GM23248 (cell line): ENCODE measurements around the gene INSRR. TPM values are rescaled to one million over a fixed set of nuclear protein-coding genes. Genes with fewer than 3 reads are reported as not detected.

Experiments used
- DNase-seq: peaks from one replicate; pipeline ENCODE4 v3.0.0-alpha.2; 2015
- H2AFZ ChIP-seq: fragments of 200-600 bp; sonication (generic); 2 replicates; pipeline ENCODE4 v1.6.1; 2016; ENCODE audit warnings: antibody characterized with exemption
- H3F3A ChIP-seq: fragments of 200-600 bp; sonication (generic); 2 replicates; pipeline ENCODE4 v1.6.1; 2016; ENCODE audit warnings: mild to moderate bottlenecking, antibody characterized with exemption, mixed run types; ENCODE audit not compliant: insufficient read depth
- H3K27ac ChIP-seq: fragments of 200-600 bp; sonication (generic); 2 replicates; pipeline ENCODE4 v1.5.1; 2016; ENCODE audit warnings: mild to moderate bottlenecking
- H3K27me3 ChIP-seq: fragments of 200-600 bp; sonication (generic); replicated peaks from 2 replicates; pipeline ENCODE4 v1.6.1; 2016; ENCODE audit warnings: mild to moderate bottlenecking; ENCODE audit not compliant: insufficient read depth
- H3K36me3 ChIP-seq: fragments of 200-600 bp; sonication (generic); 2 replicates; pipeline ENCODE4 v1.6.1; 2016; ENCODE audit warnings: low read depth, mild to moderate bottlenecking
- H3K4me1 ChIP-seq: fragments of 200-600 bp; sonication (generic); 2 replicates; pipeline ENCODE4 v1.6.1; 2016; ENCODE audit warnings: mild to moderate bottlenecking; ENCODE audit not compliant: insufficient read depth
- H3K4me2 ChIP-seq: fragments of 200-600 bp; sonication (generic); one replicate; pipeline ENCODE4 v1.6.1; 2016; ENCODE audit warnings: mild to moderate bottlenecking; ENCODE audit not compliant: unreplicated experiment
- H3K4me3 ChIP-seq: fragments of 200-600 bp; sonication (generic); 2 replicates; pipeline ENCODE4 v1.5.1; 2016; ENCODE audit warnings: mild to moderate bottlenecking
- H3K79me2 ChIP-seq: fragments of 200-600 bp; sonication (generic); 2 replicates; pipeline ENCODE4 v1.6.1; 2016; ENCODE audit warnings: mild to moderate bottlenecking; ENCODE audit not compliant: insufficient read depth
- H3K9ac ChIP-seq: fragments of 200-600 bp; sonication (generic); 2 replicates; pipeline ENCODE4 v1.6.1; 2016; ENCODE audit warnings: mild to moderate bottlenecking
- H3K9me2 ChIP-seq: fragments of 200-600 bp; sonication (generic); 2 replicates; pipeline ENCODE4 v1.6.1; 2016; ENCODE audit warnings: mixed run types, mild to moderate bottlenecking, moderate library complexity; ENCODE audit not compliant: insufficient read depth
- H3K9me3 ChIP-seq: fragments of 200-600 bp; sonication (generic); one replicate; pipeline ENCODE4 v1.6.1; 2017; ENCODE audit warnings: low read depth
- H4K20me1 ChIP-seq: fragments of 200-600 bp; sonication (generic); 2 replicates; pipeline ENCODE4 v1.6.0; 2016; ENCODE audit not compliant: insufficient read depth
- EZH2 ChIP-seq: fragments of 200-600 bp; sonication (generic); IDR thresholded peaks from 2 replicates; pipeline ENCODE4 v1.6.1; 2018; ENCODE audit warnings: antibody characterized with exemption, mild to moderate bottlenecking; ENCODE audit not compliant: insufficient read depth, poor library complexity, severe bottlenecking
- EZH2phosphoT487 ChIP-seq: fragments of 200-600 bp; sonication (generic); IDR thresholded peaks from 2 replicates; pipeline ENCODE4 v1.6.1; 2018; ENCODE audit warnings: antibody characterized with exemption, moderate library complexity, mild to moderate bottlenecking, low read depth; ENCODE audit not compliant: insufficient read depth
- WGBS, 2 experiments: methylation state at CpG; one replicate each; pipeline ENCODE4 v1.1.6; 2015 to 2017; ENCODE audit warnings: low lambda C conversion rate in 2 of 2, low coverage in 1 of 2; ENCODE audit errors: missing lambda C conversion rate in 2 of 2; 5-methylcytosine and 5-hydroxymethylcytosine counted together
- in situ Hi-C: fragments of 300-500 bp; cut with MboI; formaldehyde crosslinking; loops from 2 replicates; pipeline ENCODE4 v1.15.0; 2020
- polyA plus RNA-seq: library from polyadenylated mRNA; unstranded; fragments of >200 nt; fragmentation: Nextera tagmentation; extraction: Ambion mirVana; gene quantifications from 2 replicates; pipeline ENCODE4 v1.2.1, GENCODE V29; 2016
- total RNA-seq: library from RNA; depleted of rRNA; stranded (reverse); fragments of >200 nt; shearing (Covaris generic); gene quantifications from 2 replicates; pipeline ENCODE4 v1.2.3, GENCODE V29; 2014

The INSRR gene
- total and polyA plus RNA-seq, 2 experiments from 2014 or later, result 0.09 TPM; not detected in 1

GRCh38 chr1:156874572-156875340 lies 15.8 kb upstream of the INSRR start:
- H3K4me3 ChIP-seq, result no peak overlapping the region
- H3K79me2 ChIP-seq, result no peaks in the 10 kb centered on the region
- no peaks in the 10 kb centered on the region for H3K9me3 ChIP-seq
- no peaks in the 10 kb centered on the region for H4K20me1 ChIP-seq
- no peak overlapping the region for H3K4me2 ChIP-seq
- no peak for DNase-seq
- peaks cover 17% of the 10 kb centered on the region for H3F3A ChIP-seq
- in situ Hi-C loops, result no loop called here
- 70 to 71% methylated on average over 15 to 16 of the region's 16 CpGs for WGBS, 2 experiments
- peaks cover 15% of the 10 kb centered on the region for H3K4me1 ChIP-seq
- no peaks in the 10 kb centered on the region for H3K36me3 ChIP-seq
- H3K27ac ChIP-seq, result no peak overlapping the region
- no peaks in the 10 kb centered on the region for H3K9me2 ChIP-seq
- H2AFZ ChIP-seq, result no peak overlapping the region
- no peak overlapping the region for H3K9ac ChIP-seq
- 0 out of 2 replicates have a peak, but pooled peaks cover 5% of the 10 kb centered on the region for H3K27me3 ChIP-seq
- no peak for TF ChIP-seq EZH2
- no peak for TF ChIP-seq EZH2phosphoT487

- no peaks in the 10 kb centered on the region for H4K20me1 ChIP-seq
- H3F3A ChIP-seq, result peaks cover 20% of the 10 kb centered on the region
- H3K4me2 ChIP-seq, result no peak overlapping the region
- in situ Hi-C loops, result no loop called here
- H3K4me3 ChIP-seq, result no peak overlapping the region
- no peak overlapping the region for H2AFZ ChIP-seq
- DNase-seq, result no peak
- 79 to 91% methylated on average over 5 of the region's 5 CpGs for WGBS, 2 experiments
- H3K9ac ChIP-seq, result no peak overlapping the region
- no peak overlapping the region for H3K27ac ChIP-seq
- H3K36me3 ChIP-seq, result no peaks in the 10 kb centered on the region
- H3K9me2 ChIP-seq, result no peaks in the 10 kb centered on the region
- 0 out of 2 replicates have a peak, but pooled peaks cover 5% of the 10 kb centered on the region for H3K27me3 ChIP-seq
- TF ChIP-seq EZH2phosphoT487, result no peak
- no peak for TF ChIP-seq EZH2
- no peaks in the 10 kb centered on the region for H3K9me3 ChIP-seq
- no peaks in the 10 kb centered on the region for H3K79me2 ChIP-seq
- H3K4me1 ChIP-seq, result peaks cover 18% of the 10 kb centered on the region
These were observed 15.2 kb upstream of the INSRR start for GRCh38 chr1:156874142-156874541.

- H2AFZ ChIP-seq, result no peak overlapping the region
- H3K27me3 ChIP-seq, result 0 out of 2 replicates have a peak, but pooled peaks cover 5% of the 10 kb centered on the region
- no peak for DNase-seq
- no peaks in the 10 kb centered on the region for H3K36me3 ChIP-seq
- H3K9me2 ChIP-seq, result no peaks in the 10 kb centered on the region
- in situ Hi-C loops, result no loop called here
- peaks cover 18% of the 10 kb centered on the region for H3K4me1 ChIP-seq
- H3K4me3 ChIP-seq, result no peak overlapping the region
- H3F3A ChIP-seq, result peaks cover 20% of the 10 kb centered on the region
- TF ChIP-seq EZH2phosphoT487 (no peak), EZH2 (no peak)
- 92 to 96% methylated on average over 18 of the region's 18 CpGs for WGBS, 2 experiments
- no peak overlapping the region for H3K9ac ChIP-seq
- no peaks in the 10 kb centered on the region for H3K9me3 ChIP-seq
- H3K79me2 ChIP-seq, result no peaks in the 10 kb centered on the region
- no peaks in the 10 kb centered on the region for H4K20me1 ChIP-seq
- no peak overlapping the region for H3K27ac ChIP-seq
- H3K4me2 ChIP-seq, result no peak overlapping the region
These were observed 14.7 kb upstream of the INSRR start for GRCh38 chr1:156873659-156874058.

- Histone ChIP-seq H3K9me3 (no peaks in the 10 kb centered on the region), H3F3A (peaks cover 20% of the 10 kb centered on the region), H3K27ac (no peak overlapping the region), H3K4me3 (no peak overlapping the region), H2AFZ (no peak overlapping the region), H4K20me1 (no peaks in the 10 kb centered on the region), H3K9me2 (no peaks in the 10 kb centered on the region), H3K9ac (no peak overlapping the region), H3K4me1 (peaks cover 18% of the 10 kb centered on the region), H3K4me2 (no peak overlapping the region), H3K79me2 (no peaks in the 10 kb centered on the region), H3K27me3 (no peaks in the 10 kb centered on the region; the same call in 1 of the 2 replicates), H3K36me3 (no peaks in the 10 kb centered on the region)
- in situ Hi-C loops, result loop anchor here (5.0 kb wide), 1 partner anchor 152 kb away; no protein-coding TSS in a partner anchor
- DNase-seq, result no peak
- WGBS, 2 experiments, result 93 to 98% methylated on average over 9 of the region's 9 CpGs
- TF ChIP-seq EZH2, result no peak
- TF ChIP-seq EZH2phosphoT487, result no peak
These were observed 10.5 kb upstream of the INSRR start for GRCh38 chr1:156869455-156869854.
